ENCODE measurements around the gene ATP2B3.

ATP2B3 gene

GRCh38 chrX:153571534-153571908 lies 54.1 kb downstream of the ATP2B3 start:
- DNase-seq (ENCODE audit: low spot score), result no peak

GRCh38 chrX:153572601-153573000 lies 55.2 kb downstream of the ATP2B3 start:
- no peak for DNase-seq (ENCODE audit: low spot score)

DNA sequence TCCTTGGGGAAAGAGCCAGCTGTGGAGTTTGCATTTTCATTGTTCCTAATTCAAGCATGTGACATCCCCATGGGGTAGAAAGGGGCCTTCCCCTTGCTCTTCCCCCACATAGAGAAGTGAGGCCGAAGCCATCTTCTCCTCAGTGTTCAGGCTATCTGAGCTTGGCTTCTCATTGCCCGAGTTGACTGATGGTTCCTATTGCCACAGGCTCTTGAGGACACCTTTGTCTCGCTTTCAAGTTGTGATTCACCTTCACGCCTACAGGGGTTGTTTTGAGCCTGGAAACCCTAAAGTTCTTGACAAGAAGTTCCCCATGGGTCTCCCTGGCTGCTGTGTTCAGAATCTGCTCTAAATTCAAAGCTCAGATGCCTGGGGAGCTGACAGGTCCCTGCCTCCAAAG lies 56.5 kb downstream of the ATP2B3 start:
- no peak for DNase-seq (ENCODE audit: low spot score)

DNA sequence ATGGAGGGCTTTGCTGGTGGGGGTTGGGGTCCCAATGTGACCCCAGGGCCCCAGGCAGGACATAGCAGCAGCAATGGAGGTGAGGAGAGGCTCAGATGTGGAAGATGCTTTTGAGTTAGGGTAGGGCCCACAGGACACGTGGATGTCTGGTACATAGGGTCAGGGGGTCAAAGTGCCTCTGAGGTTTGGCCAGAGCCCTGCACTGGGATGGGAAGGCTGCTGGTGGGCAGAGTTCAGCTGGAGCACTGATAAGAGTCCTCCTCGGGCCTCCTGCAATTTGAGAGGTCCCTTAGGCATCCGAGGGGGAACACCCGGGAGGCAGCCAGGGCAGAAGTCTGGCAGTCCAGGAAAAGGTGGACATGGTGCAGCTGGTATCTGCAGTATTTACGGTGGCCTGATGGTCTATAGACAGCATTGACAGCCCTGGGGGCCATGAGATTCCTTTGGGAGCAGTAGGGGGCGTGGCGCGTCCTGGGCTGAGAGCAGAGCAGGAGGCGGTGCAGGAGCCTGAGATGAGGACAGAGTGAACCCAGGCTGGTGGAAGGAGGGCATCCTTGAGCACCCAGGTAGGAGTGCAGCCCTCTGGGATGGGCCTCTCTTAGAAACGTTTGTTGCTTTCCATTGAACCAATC lies 58.9 kb downstream of the ATP2B3 start:
- no peak for DNase-seq (ENCODE audit: low spot score)

GRCh38 chrX:153576961-153577360 lies 59.5 kb downstream of the ATP2B3 start:
- no peak for DNase-seq (ENCODE audit: low spot score)

GRCh38 chrX:153578200-153578835 lies 60.9 kb downstream of the ATP2B3 start:
- DNase-seq (ENCODE audit: low spot score), result no peak

DNA sequence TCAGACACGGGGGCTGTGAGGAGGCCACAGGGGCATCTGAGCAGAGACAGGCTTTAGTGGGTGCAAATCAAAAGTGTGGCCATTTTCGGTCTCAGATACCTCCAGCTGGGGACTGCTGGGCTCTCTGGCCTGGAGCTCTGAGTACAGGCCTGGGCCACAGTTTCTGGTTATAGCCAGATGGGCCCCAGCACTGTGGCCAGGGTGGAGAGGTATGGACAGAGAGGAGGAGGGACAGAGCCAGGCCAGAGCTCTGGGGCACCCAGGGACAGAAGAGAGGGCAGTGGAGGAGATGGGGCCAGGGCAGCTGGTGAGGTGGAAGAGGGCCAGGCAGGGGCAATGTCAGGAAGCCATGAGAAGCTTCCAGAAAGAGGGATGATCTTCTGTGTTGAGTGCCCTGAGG lies 61.4 kb downstream of the ATP2B3 start:
- DNase-seq (ENCODE audit: low spot score), result no peak

- no peak for DNase-seq (ENCODE audit: low spot score)
Measured at GRCh38 chrX:153580700-153581386, 63.4 kb downstream of the ATP2B3 start.

DNA sequence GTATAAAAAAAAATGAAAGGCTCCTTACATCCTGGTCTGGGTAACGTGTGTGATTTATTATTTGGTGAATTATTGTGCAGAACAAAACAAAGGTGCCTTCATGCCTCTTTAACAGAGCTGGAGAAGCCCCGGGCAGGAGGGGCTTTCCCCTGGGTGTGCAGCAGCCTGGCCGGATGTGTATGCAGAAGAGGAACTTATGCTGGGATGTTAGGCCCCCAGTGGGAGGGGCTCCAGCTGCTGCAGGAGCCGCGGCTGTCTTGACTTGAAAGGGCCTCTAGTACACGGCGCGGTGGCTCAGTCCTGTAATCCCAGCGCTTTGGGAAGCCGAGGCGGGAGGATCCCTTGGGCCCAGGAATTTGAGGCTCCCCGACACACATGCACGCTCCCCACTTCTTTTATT lies 65.5 kb downstream of the ATP2B3 start:
- no peak for DNase-seq (ENCODE audit: low spot score)

GRCh38 chrX:153583433-153583832 lies 66.0 kb downstream of the ATP2B3 start:
- no peak for DNase-seq (ENCODE audit: low spot score)

DNA sequence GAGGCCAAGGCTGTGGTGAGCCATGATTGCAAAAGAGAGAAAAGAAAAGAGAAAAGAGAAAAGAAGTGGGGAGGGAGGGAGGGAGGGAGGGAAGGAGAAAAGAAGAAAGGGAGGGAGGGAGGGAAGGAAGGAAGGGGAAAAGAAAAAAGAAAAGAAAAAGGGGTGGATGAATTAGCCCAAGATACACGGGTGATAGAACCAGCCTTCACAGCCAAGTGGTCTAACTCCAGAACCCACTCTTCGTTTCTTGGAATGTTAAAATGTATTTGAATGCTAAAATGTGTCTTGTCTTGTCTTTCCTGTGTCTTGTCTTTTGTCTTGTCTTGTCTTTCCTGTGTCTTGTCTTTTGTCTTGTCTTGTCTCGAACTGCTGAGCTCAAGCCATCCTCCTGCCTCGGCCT lies 68.4 kb downstream of the ATP2B3 start:
- no peak for DNase-seq (ENCODE audit: low spot score)

- no peak for DNase-seq (ENCODE audit: low spot score)
Measured at GRCh38 chrX:153587342-153587741, 69.9 kb downstream of the ATP2B3 start.

DNA sequence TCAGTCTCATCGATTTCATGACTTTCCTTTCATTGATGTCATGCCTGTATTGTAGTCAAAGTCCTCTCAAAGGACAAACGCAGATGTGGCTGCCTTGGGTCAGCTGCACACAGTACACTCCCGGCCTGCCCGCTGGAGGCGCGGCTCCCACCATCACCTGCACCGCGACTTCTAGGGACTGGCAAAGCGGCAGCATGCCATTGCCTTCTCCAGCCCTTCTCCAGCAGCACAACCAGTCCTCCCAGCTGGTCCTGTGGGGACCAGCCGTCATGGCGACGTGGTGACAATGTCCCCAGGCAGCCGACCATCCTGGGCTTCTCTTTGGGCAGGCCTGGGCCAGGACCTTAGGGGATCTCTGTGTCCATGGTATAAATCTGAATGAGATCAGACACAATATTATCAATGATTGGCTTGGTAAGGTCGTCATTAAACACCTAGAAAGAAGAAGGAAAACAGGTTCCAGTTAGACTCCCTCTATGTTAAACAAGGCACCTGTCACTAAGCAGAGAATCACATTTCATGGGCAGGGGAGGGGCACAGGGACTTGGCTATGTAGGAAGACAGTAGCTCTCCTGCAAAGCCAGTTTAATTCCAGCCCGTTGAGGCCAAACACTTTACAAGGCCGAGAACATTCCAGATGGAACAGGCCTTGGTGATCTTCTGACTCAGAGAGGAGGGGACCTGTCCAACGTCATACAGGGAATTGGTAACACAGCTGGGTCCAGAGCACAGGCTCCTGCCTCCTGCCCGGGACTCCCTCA lies 70.8 kb downstream of the ATP2B3 start:
- no peak for DNase-seq (ENCODE audit: low spot score)

DNA sequence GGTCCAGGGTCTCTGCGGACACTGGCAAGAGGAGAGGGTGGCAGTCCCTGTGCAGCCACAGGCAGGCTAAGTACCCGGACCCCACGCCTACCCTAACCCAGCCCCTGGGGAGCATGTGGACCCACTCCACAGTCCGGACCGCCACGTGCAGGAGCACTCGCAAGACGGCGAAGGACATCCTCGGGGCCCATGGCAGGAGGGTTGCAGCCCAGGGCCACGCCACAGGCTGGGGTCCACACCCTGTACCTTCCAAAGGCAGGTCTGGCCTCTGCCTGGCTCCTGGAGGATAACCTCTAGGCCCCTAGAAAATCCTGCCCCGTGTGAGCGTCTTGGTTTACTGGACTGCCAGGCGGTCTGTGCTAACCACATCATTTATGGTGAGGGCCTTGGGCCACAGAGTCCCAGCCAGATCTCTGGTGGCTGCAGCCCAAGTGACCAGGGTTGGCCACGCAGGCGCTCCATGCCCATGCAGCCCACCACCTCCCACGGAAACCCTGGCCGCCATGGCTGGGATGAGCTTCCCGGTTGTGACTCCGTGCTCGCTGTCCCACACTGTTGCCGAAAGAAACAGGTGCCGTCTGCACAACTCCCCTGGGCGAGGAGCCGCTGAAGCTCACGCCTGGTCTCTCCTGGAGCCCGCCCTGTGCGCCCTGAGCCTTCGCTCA lies 71.5 kb downstream of the ATP2B3 start:
- DNase-seq (ENCODE audit: low spot score), result no peak

DNA sequence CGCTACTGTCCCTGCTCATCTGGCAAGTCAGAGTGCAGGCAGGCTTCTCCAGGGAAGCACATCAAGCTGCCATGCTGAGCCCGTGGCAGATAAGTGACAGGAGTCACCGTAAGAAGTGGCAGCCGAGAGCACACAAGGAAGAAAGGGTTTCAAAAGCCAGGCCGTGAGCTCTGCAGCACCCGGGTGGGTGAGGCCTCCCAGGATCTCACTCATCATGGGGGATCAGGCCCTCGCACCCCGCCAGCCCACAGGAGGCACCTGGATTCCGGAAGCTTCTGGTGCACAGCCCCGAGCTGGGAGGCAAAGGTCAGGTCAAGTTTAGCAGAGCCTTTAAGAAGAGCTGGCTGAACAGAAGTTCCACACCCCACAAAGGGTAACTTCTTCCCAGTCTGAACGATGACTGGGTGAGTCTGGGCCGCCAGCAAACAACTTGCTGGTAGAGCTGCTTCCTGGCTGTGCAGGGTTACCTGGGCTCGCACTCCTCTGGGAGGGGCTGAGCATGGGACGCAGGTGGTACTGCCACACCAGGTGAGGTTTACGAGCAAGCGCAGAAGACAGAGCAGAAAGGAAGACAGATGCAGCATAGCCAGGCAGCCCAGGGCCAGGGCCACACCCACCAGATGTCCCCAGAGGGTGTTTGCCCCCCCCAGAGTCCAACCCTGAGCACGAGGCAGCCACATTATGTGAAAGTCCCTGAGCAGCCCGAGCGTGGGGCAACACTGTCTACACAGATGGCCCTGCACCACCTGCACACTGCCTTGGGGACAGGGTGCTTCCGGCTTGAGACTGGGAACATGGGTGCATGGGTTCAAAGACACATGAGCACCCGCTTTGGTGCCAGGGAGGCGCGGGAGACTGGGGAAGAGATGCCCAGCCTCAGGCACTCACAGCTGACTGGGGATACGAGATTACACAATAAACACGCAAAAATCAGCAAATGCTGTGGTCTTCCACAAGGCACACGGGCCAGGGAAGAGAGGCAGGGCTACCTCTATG lies 73.8 kb downstream of the ATP2B3 start:
- no peak for DNase-seq (ENCODE audit: low spot score)

DNA sequence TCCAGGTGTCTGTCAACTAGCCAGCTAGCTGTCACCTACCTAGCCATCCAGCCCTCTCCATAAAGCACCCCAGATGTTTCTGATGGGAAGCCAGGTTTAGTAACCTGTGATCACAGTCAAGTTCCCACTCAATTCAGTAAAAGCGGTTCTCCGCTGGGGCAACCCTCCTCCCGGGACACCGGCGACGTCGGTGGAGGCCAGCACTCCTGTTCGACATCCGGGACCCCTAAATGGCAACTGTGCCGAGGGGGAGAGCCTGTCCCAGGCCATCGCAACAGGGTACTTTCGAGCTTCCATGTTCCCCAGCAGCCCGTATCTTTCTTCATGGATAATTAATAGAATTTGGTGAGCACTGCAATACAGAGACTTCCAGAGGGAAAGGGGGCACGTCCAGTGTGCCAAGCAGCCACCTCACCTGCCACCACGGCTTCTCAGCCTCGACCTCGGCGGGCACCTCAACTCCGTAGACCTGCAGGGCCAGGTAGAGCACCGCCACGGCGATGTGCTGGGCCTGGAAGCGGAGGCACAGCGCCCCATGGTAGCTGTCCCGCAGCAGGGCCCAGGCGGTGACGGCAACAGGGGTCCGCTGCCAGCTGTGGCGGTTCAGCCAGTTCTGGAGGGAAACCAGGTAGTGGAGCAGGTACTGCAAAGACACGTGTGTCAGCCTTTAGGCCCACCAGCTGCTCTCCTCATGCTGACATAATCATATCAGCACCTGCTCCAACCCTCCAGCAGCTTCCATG lies 74.8 kb downstream of the ATP2B3 start:
- no peak for DNase-seq (ENCODE audit: low spot score)

DNA sequence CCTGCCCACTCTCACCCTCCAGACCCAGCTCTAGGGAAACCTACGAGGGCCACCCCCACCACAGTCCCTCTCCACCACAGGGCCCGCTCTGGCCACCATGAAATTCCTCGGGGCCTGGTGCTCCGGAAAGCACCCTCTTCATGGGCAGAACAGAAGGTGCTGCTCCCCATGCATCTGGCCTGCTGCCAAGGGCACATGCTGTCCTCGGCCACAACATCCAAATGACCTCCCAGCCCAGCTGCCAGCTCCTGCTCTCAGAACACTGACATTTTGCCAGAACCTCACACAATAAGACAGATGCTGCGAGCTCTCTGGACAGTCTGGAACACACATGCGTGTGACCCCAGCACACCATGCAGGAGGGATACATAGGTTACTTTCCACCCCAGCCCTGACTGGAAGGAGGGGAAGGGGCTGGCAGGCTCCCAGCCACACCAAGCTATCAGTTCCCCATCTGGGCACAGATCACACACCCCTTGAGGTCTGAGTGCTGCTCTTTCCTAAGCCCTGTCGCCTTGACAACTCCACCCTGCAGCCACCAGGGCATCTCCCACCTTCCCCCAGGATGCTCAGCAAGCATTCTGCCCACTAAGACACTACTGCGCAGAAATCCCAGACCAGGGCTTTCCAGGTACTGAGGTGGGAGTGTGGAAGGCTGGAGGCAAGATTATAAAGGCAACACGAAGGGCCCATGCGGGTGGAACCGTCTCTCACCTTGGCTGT lies 75.7 kb downstream of the ATP2B3 start:
- no peak for DNase-seq (ENCODE audit: low spot score)

DNA sequence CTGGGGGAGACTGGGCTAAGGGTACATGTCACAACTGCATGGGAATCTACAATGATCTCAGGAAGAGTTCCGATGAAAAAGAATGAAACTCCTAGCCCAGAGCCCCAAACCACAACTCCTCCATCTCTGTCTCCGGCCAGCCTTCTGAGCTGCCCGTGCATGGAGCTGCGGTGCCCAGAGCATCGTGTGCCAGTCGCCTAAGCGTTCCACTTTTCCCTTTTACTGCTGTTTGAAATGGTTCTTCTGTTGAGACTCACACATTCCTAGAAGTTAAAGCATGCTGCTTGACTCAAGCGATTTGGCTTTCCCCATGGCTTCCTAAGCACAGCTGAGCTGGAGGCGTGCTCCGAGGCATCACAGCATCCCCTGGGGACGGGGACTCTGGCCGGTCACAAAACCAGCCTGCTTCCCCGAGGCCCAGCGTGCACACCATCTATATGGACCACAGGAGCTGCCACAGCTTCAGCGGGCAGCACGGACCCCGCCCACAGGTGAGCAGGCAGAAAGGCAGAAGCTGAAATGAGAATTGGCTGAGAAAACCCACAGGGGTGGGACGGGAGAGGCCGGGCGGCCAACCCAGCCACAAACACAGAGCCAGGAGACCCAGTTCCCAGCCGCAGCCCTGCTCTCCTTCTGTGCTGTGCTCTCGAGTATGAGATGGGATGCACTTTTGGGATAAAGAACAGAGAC lies 76.5 kb downstream of the ATP2B3 start:
- no peak for DNase-seq (ENCODE audit: low spot score)

DNA sequence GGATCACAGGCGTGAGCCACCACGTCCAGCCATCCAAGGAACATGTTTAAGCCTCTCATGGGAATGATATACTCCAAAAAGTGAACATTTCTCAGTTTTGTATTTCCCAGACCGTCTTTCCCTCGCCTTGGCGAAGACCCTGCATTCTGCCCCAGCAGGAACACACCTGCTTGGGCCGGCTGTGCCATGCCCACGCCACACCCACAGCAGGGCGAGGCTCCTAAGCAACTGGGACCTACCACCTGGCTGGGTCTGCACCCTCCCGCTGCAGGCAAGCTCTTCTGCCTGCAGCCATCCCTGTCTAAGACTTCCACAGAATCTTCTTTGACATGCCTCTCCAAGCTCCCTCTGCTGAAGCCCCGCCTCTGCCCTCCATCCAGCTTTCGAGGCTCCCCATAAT lies 77.9 kb downstream of the ATP2B3 start:
- no peak for DNase-seq (ENCODE audit: low spot score)
